Cardiac muscle cell (in vitro differentiated cells and primary cell): ENCODE data around the gene TNRC6B. TPM values are rescaled to one million over a fixed set of nuclear protein-coding genes. Genes with fewer than 3 reads are reported as not detected.
A peak's percentile ranks its signal among the peaks of the same experiment; 100 is the strongest.
"Not testable (repeated sequence)": the region's sequence is repeated elsewhere in the genome, so short reads cannot be mapped to it uniquely, and the experiment has no call there.

ENCODE experiments used
- DNase-seq, 2 donors: peaks; one replicate each; pipeline versions ENCODE4 v3.0.0 to v3.0.0-alpha.2; 2010 to 2017; ENCODE audit warnings: low read depth in 1 of 2, low spot score in 1 of 2
- H3K27ac ChIP-seq: fragments of 200-600 bp; sonication (generic); 2 replicates; pipeline ENCODE4 v1.5.1; 2016
- H3K27me3 ChIP-seq: fragments of 200-600 bp; sonication (generic); 2 replicates; pipeline ENCODE4 v1.6.0; 2016; ENCODE audit warnings: control low read depth
- H3K36me3 ChIP-seq: fragments of 200-600 bp; sonication (generic); 2 replicates; pipeline ENCODE4 v1.5.1; 2016; ENCODE audit warnings: control low read depth
- H3K4me1 ChIP-seq: fragments of 200-600 bp; sonication (generic); 2 replicates; pipeline ENCODE4 v1.8.1; 2017; ENCODE audit warnings: low read depth, mild to moderate bottlenecking, mixed run types
- H3K4me3 ChIP-seq: fragments of 200-600 bp; sonication (generic); 2 replicates; pipeline ENCODE4 v1.5.1; 2016; ENCODE audit warnings: mild to moderate bottlenecking
- H3K9me3 ChIP-seq: fragments of 200-600 bp; sonication (generic); 2 replicates; pipeline ENCODE4 v1.5.1; 2017; ENCODE audit warnings: low read depth, mild to moderate bottlenecking, control low read depth
- CTCF ChIP-seq: IDR thresholded peaks from 2 replicates; pipeline ENCODE4 v1.5.1; 2012; ENCODE audit warnings: low read depth, mild to moderate bottlenecking, low read length
- polyA plus RNA-seq: library from polyadenylated mRNA; unstranded; fragments of >200 nt; fragmentation: Nextera tagmentation; extraction: Ambion mirVana; gene quantifications from 2 replicates; pipeline ENCODE4 v1.2.1, GENCODE V29; 2016
- total RNA-seq: library from RNA; depleted of rRNA; stranded (reverse); fragments of >200 nt; gene quantifications from 2 replicates; pipeline ENCODE4 v1.2.3, GENCODE V29; 2016

TNRC6B gene
- total and polyA plus RNA-seq, 2 experiments from 2014 or later: 50.2 to 61.1 TPM

GRCh38 chr22:40218152-40218551 is 40.4 kb downstream of the TNRC6B start:
- TF ChIP-seq CTCF: no peak
- Histone ChIP-seq H3K27ac (no peak overlapping the region), H3K27me3 (no peaks in the 10 kb centered on the region), H3K4me1 (peaks cover 16% of the 10 kb centered on the region), H3K9me3 (no peaks in the 10 kb centered on the region), H3K4me3 (no peak overlapping the region), H3K36me3 (no peaks in the 10 kb centered on the region)
- no peak for DNase-seq

DNA sequence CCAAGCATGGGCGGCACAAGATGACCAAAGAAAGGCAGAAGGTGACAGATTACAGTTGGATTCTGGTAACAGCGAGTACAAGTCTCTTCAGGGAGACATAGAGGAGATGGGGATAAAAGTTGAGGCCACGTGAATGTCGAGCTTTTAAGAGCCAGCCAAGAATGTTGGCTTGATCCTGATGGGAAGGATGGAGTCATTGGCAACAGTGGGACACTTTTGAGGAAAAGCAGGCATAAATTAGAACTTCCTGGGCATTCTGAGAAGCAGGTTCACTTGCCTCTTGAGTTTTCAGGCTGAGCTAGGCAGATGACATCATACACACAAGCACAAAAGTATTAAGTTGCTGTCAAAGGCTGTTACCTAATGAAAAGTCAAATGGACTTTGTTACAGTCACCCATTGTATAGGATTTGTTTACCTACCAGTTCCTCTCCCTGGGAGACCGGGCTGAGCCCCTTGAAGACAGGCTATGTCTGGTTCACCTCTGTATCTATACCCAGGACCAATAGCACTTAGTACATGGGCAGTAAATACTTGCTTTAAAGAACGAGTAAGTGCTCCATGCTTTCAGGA is 41.1 kb downstream of the TNRC6B start:
- Histone ChIP-seq H3K27ac (no peak overlapping the region), H3K4me3 (no peak overlapping the region), H3K4me1 (peaks cover 16% of the 10 kb centered on the region), H3K9me3 (no peaks in the 10 kb centered on the region), H3K36me3 (no peaks in the 10 kb centered on the region), H3K27me3 (no peaks in the 10 kb centered on the region)
- DNase-seq: no peak
- TF ChIP-seq CTCF: no peak

GRCh38 chr22:40220316-40221054 is 42.8 kb downstream of the TNRC6B start:
- no peaks in the 10 kb centered on the region for H3K9me3 ChIP-seq
- no peaks in the 10 kb centered on the region for H3K36me3 ChIP-seq
- no peak for TF ChIP-seq CTCF
- DNase-seq: peak in 1 of 2 donors; percentile 51
- peak overlapping the region; percentile 42 for H3K27ac ChIP-seq
- no peaks in the 10 kb centered on the region for H3K27me3 ChIP-seq
- H3K4me1 ChIP-seq: peaks cover 16% of the 10 kb centered on the region
- H3K4me3 ChIP-seq: no peak overlapping the region

GRCh38 chr22:40221055-40221414 is 43.3 kb downstream of the TNRC6B start:
- Histone ChIP-seq H3K27ac (peak overlapping the region; percentile 58), H3K27me3 (no peaks in the 10 kb centered on the region), H3K4me1 (peaks cover 16% of the 10 kb centered on the region)

DNA sequence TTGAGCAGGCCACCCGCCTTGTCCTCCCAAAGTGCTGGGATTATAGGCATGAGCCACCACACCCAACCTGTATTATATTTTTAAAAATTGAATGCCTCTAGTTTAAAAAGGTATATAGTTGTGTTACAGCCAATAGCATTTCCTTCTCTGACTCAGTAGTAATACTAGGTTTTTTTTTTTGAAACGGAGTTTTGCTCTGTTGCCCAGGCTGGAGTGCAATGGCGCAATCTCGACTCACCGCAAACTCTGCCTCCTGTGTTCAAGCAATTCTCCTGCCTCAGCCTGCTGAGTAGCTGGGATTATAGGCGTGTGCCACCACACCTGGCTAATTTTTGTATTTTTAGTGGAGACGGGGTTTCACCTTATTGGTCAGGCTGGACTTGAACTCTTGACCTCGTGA is 45.3 kb downstream of the TNRC6B start:
- not testable (repeated sequence) for H3K9me3 ChIP-seq, H3K36me3 ChIP-seq, H3K27ac ChIP-seq, H3K4me3 ChIP-seq, H3K27me3 ChIP-seq
- H3K4me1 ChIP-seq: peaks cover 16% of the 10 kb centered on the region
- peak in 1 of 2 donors; percentile 21 for DNase-seq

More at GRCh38 chr22:40221055-40221414, 43.3 kb downstream of the TNRC6B start:
- DNase-seq: no peak
- Histone ChIP-seq H3K9me3 (no peaks in the 10 kb centered on the region), H3K36me3 (no peaks in the 10 kb centered on the region), H3K4me3 (no peak overlapping the region)
- TF ChIP-seq CTCF: no peak

- no peak for TF ChIP-seq CTCF
- no peaks in the 10 kb centered on the region for H3K27me3 ChIP-seq
- H3K4me1 ChIP-seq: peaks cover 13% of the 10 kb centered on the region
- H3K9me3 ChIP-seq: no peaks in the 10 kb centered on the region
- H3K27ac ChIP-seq: no peak overlapping the region
- no peaks in the 10 kb centered on the region for H3K36me3 ChIP-seq
- no peak for DNase-seq
- H3K4me3 ChIP-seq: no peak overlapping the region
Observed at GRCh38 chr22:40224702-40225101, 47.0 kb downstream of the TNRC6B start.
